GM21447 (cell line): ENCODE data around the gene RIN1.
"Not testable (repeated sequence)": the region's sequence is repeated elsewhere in the genome, so short reads cannot be mapped to it uniquely, and the experiment has no call there.

Experiments used
- ATAC-seq: cut with Tn5 transposase; IDR thresholded peaks from one replicate; pipeline ENCODE4 v1.9.1; 2021; ENCODE audit not compliant: unreplicated experiment

Gene RIN1

GRCh38 chr11:66321606-66322005 is 14.6 kb downstream of the RIN1 start:
- no peak for ATAC-seq

DNA sequence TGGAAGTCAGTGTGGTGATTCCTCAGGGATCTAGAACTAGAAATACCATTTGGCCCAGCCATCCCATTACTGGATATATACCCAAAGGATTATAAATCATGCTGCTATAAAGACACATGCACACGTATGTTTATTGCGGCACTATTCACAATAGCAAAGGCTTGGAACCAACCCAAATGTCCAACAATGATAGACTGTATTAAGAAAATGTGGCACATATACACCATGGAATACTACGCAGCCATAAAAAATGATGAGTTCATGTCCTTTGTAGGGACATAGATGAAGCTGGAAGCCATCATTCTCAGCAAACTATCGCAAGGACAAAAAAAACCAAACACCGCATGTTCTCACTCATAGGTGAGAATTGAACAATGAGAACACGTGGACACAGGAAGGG is 15.5 kb downstream of the RIN1 start:
- ATAC-seq: not testable (repeated sequence)

DNA sequence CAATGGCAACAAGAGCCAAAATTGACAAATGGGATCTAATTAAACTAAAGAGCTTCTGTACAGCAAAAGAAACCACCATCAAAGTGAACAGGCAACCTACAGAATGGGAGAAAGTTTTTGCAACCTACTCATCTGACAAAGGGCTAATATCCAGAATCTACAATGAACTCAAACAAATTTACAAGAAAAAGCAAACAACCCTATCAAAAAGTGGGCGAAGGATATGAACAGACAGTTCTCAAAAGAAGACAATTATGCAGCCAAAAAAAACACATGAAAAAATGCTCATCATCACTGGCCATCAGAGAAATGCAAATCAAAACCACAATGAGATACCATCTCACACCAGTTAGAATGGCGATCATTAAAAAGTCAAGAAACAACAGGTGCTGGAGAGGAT is 15.9 kb downstream of the RIN1 start:
- ATAC-seq: not testable (repeated sequence)

DNA sequence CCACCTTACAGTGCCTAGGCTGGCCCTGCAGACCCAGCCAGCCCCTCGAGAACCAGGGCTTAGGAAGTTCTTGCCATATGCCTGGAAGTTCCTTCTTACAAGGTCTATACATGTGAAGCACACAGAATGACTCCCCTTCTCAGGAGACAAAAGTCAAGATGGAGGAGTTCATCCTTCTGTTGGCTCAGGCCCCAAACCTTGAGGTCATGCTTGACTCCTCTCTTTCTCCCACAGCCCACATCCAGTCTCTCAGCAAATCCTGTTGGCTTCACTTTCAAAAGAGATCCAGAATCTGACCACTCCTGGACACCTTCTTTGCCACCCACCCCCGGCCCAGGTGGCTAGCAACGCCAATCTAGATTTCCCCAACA is 17.6 kb downstream of the RIN1 start:
- ATAC-seq: no peak

GRCh38 chr11:66317723-66318599 is 18.3 kb downstream of the RIN1 start:
- ATAC-seq: no peak

GRCh38 chr11:66317322-66317722 is 18.9 kb downstream of the RIN1 start:
- no peak for ATAC-seq

- ATAC-seq: no peak
Observed at GRCh38 chr11:66316849-66317251, 19.4 kb downstream of the RIN1 start, which contains the start of gene CD248. Gene CD248 (minus strand): TSS chr11:66317044. CDS start chr11:66317027, 17 bp downstream.

GRCh38 chr11:66315921-66316811 is 20.1 kb downstream of the RIN1 start:
- no peak for ATAC-seq

DNA sequence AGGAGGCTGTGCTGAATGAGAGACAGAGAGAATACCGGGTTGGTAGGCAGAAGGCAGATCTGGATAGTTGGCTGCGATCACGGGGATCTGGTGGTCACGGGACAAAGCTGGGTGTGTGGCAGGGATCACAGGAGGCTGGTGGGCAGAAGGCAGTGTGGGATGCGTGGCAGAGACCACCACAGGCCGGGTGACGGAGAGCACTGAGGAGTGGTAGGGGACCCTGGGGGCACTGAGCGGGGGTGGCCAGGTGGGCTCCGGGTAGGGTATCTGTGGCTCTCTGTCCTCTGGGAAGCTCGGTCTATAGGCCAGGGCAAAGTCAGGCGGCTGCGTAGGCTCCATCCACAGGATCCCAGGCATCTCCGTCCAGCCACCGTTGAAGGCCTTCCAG is 20.7 kb downstream of the RIN1 start:
- ATAC-seq: no peak

GRCh38 chr11:66314561-66315497 is 21.4 kb downstream of the RIN1 start:
- no peak for ATAC-seq

DNA sequence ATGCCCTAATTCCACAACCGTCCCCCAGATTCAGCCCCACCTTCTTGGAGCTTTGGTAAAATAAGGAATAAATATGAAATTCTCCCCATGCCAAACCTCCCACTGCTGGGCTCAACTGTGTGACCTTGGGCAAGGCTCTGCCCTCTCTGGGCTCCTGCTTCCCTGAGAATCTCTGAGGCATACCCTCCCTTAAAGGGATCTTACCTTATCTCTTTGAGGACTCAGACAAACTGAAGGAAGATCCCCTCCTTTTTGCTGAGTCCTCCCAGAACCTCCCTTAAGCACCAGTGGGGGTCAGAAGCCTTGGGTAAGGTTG is 22.1 kb downstream of the RIN1 start:
- ATAC-seq: no peak

GRCh38 chr11:66313321-66314185 is 22.7 kb downstream of the RIN1 start:
- ATAC-seq: no peak

- peak; percentile 62 for ATAC-seq
Observed at GRCh38 chr11:66312549-66313320, 23.5 kb downstream of the RIN1 start.

DNA sequence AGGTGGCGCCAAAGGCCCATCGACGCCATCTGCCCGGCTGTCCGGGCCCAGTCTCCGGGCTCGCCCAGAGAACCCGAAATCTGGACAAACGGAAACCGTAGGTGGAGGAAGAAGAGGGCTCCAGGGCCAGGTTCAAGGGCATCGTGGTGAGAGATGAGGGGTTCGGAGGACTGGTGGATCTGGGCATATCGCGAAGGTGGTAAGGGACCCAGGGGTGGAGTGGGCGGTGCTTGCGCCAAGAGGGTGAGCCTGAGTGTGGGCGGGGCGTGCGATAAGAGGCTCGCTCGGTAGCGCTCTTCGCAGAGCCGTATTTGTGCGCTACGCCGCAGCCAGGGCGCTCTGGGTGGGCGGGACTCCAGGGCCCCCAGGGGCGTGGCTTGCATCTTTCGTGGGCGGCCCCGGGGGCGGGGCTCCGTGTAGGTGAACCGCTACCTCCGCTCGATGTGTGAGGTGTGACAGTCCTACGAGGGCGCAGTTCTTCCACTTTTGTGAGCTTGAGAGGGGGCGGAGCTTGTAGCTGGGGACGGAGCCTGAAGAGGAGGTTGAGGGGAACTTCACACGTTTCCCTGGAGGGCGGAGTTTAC is 24.2 kb downstream of the RIN1 start:
- ATAC-seq: peak; percentile 66

DNA sequence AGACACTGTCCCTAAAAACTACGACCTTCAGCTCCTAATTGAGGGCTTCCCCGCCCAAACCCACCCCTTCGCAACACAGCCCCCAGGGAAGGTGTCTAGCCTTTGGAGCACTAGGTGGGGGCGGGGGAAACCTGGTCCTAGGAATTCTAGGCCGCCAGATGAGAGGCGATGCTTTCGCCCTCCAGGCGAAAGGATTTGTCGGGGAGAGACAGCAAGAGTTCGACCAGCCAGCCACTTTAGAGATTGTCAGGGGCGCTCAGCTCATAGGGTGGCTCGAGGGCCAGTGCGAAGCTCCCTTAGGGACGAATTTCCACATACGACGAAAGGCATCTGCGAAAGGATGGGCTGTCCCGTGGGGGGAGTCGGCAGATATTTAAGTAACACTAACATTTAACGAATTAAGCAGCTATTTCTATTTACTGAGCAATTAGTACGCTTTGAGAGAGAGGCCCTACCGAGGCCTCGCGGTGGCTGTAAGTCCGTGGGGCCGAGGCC is 24.7 kb downstream of the RIN1 start:
- ATAC-seq: no peak

DNA sequence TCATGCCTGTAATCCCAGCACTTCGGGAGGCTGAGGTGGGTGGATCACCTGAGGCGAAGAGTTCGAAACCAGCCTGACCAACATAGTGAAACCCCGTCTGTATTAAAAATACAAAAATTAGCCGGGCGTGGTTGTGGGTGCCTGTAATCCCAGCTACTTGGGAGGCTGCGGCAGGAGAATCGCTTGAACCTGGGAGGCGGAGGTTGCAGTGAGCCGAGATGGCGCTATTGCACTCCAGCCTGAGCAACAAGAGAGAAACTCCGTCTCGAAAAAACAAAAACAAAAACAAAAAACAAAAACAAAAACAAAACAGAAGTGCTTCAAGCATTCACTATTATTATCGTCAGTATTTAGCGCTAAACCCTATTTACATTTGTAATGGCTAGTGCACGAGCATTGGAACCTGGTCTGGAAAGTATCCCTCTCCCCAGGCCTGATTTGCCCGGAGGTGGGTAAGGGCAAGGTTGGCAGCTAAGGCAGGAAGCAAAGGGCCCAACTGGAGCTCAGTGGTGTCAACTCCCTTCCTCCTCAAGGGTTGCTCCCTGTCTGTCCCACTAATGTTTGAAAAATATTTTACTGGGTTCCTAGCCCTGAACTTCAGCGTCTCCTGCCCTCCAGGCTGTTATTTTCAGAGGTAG is 25.3 kb downstream of the RIN1 start:
- not testable (repeated sequence) for ATAC-seq

DNA sequence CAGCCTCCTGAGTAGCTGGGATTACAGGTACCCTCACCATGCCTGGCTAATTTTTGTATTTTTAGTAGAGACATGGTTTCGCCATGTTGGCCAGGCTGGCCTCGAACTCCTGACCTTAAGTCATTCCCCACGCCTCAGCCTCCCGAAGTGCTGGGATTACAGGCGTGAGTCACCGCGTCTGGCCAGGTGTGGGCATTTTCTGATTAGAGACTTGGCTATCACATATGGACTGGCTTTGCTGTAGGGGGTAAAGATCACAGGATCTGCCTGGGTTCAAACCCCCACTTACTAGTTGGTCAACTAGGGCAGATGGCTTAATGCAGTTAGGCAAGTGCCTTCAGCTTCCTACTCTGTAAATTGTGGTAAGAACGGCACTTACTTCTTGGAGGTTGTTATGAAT is 25.9 kb downstream of the RIN1 start:
- ATAC-seq: no peak

DNA sequence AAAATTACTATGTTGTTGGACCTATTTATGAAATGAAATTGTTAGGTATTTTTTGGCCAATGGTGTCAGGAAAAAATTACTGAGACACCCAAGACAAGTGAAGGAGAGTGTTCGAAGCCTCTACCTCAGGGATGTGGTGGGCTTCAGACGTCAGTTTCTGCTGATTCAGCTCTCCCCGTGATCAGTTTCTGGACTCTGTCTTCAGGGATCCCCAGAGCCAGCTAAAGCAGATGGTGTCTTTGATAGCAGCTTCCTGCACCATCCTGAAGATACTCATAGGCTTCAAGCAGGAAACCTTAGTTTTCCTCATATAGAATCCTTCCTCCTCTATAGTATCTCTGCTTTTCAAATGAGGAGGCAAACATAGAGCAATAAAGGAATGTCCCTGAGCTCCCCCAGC is 26.8 kb downstream of the RIN1 start:
- no peak for ATAC-seq
